Measurements from ENCODE around the gene S1PR5. TPM values are rescaled to one million over a fixed set of nuclear protein-coding genes. Genes with fewer than 3 reads are reported as not detected.
A peak's percentile ranks its signal among the peaks of the same experiment; 100 is the strongest.

Gene S1PR5, protein sequence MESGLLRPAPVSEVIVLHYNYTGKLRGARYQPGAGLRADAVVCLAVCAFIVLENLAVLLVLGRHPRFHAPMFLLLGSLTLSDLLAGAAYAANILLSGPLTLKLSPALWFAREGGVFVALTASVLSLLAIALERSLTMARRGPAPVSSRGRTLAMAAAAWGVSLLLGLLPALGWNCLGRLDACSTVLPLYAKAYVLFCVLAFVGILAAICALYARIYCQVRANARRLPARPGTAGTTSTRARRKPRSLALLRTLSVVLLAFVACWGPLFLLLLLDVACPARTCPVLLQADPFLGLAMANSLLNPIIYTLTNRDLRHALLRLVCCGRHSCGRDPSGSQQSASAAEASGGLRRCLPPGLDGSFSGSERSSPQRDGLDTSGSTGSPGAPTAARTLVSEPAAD
- total RNA-seq (2021; fragmentation: NEBNext Ultra II Directional; extraction: Animal tissue kit (Norgen Biotek cat#: 25700)), result 1 to 10 TPM; 1.9 to 2.6 (median 2.4) TPM
- long read RNA-seq, partial matches to known transcripts, result 1 of 3 reads
- long read RNA-seq, other reads (novel, unspliced or antisense), result 0 of 3 reads

DNA sequence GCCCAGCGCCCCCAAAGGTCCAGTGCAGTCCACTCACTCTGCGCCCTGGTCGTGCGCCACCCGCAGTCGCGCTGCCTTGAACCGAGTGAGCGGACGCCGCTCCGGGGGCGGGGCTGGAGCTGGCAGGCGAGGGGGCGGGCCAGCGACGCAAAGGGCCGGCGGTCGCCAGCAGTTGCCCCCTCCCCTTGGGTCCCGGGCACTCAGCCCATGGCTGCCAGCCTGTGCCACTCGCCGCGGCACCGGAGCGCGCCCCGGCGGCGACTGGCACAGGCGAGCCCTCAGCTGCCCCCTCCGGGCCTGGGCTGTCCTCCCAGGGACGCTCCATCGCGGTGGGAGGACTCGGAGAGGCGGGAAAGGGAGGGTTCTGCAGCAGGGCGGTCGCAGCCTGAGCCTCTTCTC is at the start of gene S1PR5:
Gene S1PR5 (minus strand): TSS at position 87 of the 399 bp plus-strand sequence. CDS start 2,436 bp downstream, outside the sequence.
- TF ChIP-seq, protein P1, sequence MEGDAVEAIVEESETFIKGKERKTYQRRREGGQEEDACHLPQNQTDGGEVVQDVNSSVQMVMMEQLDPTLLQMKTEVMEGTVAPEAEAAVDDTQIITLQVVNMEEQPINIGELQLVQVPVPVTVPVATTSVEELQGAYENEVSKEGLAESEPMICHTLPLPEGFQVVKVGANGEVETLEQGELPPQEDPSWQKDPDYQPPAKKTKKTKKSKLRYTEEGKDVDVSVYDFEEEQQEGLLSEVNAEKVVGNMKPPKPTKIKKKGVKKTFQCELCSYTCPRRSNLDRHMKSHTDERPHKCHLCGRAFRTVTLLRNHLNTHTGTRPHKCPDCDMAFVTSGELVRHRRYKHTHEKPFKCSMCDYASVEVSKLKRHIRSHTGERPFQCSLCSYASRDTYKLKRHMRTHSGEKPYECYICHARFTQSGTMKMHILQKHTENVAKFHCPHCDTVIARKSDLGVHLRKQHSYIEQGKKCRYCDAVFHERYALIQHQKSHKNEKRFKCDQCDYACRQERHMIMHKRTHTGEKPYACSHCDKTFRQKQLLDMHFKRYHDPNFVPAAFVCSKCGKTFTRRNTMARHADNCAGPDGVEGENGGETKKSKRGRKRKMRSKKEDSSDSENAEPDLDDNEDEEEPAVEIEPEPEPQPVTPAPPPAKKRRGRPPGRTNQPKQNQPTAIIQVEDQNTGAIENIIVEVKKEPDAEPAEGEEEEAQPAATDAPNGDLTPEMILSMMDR (IDR thresholded peaks at IDR 0.05), result no peak
- Mint-ChIP-seq H3K27ac (peak within 1 kb of the TSS; percentile 77), H3K4me3 (peak within 1 kb of the TSS; percentile 87), H3K27me3 (ENCODE audit: insufficient read depth) (peaks cover 6% of the 10 kb centered on the region), H3K36me3 (ENCODE audit: low read depth) (no peaks in the 10 kb centered on the region), H3K9me3 (no peaks in the 10 kb centered on the region), H3K4me1 (ENCODE audit: low read depth) (peaks cover 32% of the 10 kb centered on the region)
- no peak for DNase-seq

DNA sequence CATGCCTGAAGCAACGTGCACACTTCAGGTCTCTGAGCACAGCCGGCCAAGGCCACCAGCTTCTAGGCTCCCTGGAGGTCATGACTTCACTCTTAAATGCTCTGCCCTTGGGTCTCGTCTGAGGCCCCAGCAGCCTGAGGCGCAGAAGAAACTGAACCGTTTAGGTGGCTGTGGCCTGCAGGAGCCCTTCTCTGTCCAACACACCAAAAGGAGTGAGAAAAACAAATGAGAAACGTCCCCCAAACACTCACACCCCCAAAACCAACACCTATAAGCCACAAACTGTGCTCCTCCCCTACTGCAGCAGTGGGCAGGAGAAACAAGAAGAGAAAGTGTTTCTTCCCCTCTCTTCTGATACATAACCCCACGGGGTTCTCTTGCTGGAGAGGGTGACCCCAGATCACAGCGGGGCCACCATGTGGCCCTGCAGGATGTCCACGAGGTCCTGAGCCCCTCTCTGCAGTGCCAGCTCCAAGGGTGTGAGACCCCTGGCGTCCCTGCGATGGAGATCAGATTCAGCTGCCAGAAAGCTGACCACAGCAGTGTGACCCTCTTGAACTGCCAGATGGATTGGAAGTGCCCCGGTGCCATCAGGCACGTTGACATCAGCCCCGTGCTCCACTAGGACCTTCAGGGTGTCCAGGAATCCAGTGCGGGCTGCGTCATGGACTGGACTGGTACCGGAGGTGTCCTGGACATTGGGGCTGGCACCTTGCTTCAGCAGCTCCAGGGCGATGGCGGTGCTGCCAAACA is 49.6 kb upstream of the S1PR5 start:
- DNase-seq, result no peak
- Mint-ChIP-seq H3K4me1 (ENCODE audit: low read depth) (peaks cover 40% of the 10 kb centered on the region), H3K27ac (peak overlapping the region; percentile 87), H3K36me3 (ENCODE audit: low read depth) (0 out of 2 replicates have a peak, but pooled peaks cover 4% of the 10 kb centered on the region), H3K9me3 (no peaks in the 10 kb centered on the region), H3K27me3 (ENCODE audit: insufficient read depth) (peaks cover 5% of the 10 kb centered on the region; the same call in 1 of the 2 replicates), H3K4me3 (peak overlapping the region; percentile 92)
- TF ChIP-seq, protein P1 (IDR thresholded peaks at IDR 0.05), result no peak

DNA sequence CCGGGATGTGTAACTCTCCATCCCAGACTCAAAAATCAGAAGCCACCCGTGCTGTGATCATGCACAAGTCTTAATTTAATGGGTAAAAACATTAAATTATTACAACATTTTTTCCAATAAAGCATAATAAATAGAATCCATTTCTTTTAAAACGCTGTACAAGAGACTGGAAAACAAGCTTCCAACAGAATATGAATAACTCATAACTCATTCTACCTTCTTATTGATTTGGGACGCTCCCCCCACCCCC is 49.1 kb upstream of the S1PR5 start:
- peaks cover 4% of the 10 kb centered on the region; the same call in 1 of the 2 replicates for H3K36me3 Mint-ChIP-seq (ENCODE audit: low read depth)
- no peak for DNase-seq
- H3K4me3 Mint-ChIP-seq, result peak overlapping the region; percentile 92
- H3K27ac Mint-ChIP-seq, result peak overlapping the region; percentile 87
- H3K9me3 Mint-ChIP-seq, result no peaks in the 10 kb centered on the region
- peaks cover 5% of the 10 kb centered on the region; the same call in 1 of the 2 replicates for H3K27me3 Mint-ChIP-seq (ENCODE audit: insufficient read depth)
- TF ChIP-seq, protein P1 (IDR thresholded peaks at IDR 0.05), result no peak
- peaks cover 40% of the 10 kb centered on the region for H3K4me1 Mint-ChIP-seq (ENCODE audit: low read depth)

DNA sequence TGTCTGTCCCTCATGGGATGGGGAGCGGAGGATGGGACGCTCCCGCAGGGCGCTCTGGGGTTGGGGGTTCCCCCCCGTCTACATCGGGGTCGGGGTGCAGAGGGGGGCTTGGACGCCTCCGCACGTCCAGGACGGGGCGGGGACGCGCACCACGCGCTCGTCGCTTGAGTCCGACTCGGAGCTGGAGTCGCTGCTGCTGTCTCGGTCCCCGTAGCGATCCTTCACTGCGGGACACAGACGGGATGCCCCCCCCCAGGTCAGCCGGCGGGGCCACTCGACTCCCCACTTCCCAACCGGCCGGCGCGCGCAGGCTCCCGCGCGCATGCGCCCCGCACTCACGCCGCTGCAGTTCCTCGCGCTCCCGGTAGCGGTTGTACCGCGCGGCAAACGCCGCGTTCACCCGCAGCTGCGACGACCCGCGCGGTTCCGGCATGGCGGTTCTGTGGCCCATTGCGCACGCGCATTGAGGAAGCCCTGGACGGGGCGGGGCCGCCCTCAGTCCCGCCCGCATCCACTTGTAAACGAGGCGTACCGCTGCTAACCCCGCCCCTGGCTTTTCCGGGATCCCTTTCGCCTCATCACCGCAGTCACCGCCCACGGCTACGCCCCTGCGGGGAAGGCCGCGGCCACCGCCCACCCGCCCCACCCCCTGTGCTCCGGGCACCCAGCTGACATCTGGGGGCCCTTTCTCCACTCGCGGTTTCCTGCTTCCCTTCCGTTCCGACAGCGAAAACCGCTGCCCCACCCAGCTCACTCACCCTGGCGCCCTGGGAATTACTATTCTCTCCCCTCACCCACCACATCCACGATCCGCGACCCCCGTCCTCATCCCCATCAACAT is 48.5 kb upstream of the S1PR5 start, which contains the start of gene KRI1:
Gene KRI1 (minus strand): TSS at position 444 of the 841 bp plus-strand sequence. CDS start 11 bp downstream, at position 433.
- peak within 1 kb of the TSS; percentile 92 for H3K4me3 Mint-ChIP-seq
- H3K27me3 Mint-ChIP-seq (ENCODE audit: insufficient read depth), result peaks cover 5% of the 10 kb centered on the region; the same call in 1 of the 2 replicates
- peak within 1 kb of the TSS; percentile 87 for H3K27ac Mint-ChIP-seq
- peaks cover 40% of the 10 kb centered on the region for H3K4me1 Mint-ChIP-seq (ENCODE audit: low read depth)
- peak; percentile 96 for DNase-seq
- TF ChIP-seq, protein P1 (IDR thresholded peaks at IDR 0.05), result peak; percentile 66
- H3K36me3 Mint-ChIP-seq (ENCODE audit: low read depth), result peaks cover 4% of the 10 kb centered on the region; the same call in 1 of the 2 replicates
- H3K9me3 Mint-ChIP-seq, result no peaks in the 10 kb centered on the region

Measured in HFFc6 (cell line).